HFFc6 (cell line): ENCODE results near the gene PTDSS2. TPM values are rescaled to one million over a fixed set of nuclear protein-coding genes. Genes with fewer than 3 reads are reported as not detected.
"Not testable (repeated sequence)": the region's sequence is repeated elsewhere in the genome, so short reads cannot be mapped to it uniquely, and the experiment has no call there.

Source experiments
- DNase-seq: peaks from one replicate; pipeline ENCODE4 v3.0.0-alpha.2; 2018
- H3K27ac Mint-ChIP-seq: 2 replicates; pipeline ENCODE4 v1.8.0; 2020; ENCODE audit warnings: mild to moderate bottlenecking, mixed read lengths
- H3K27me3 Mint-ChIP-seq: 2 replicates; pipeline ENCODE4 v1.8.0; 2021; ENCODE audit warnings: mild to moderate bottlenecking, moderate library complexity, mixed read lengths; ENCODE audit not compliant: insufficient read depth
- H3K36me3 Mint-ChIP-seq: 2 replicates; pipeline ENCODE4 v1.8.0; 2021; ENCODE audit warnings: low read depth, mixed read lengths
- H3K4me1 Mint-ChIP-seq: 2 replicates; pipeline ENCODE4 v1.8.0; 2020; ENCODE audit warnings: low read depth, mixed read lengths
- H3K4me3 Mint-ChIP-seq: 2 replicates; pipeline ENCODE4 v1.8.0; 2020; ENCODE audit warnings: mild to moderate bottlenecking, moderate library complexity, mixed read lengths
- H3K9me3 Mint-ChIP-seq: 2 replicates; pipeline ENCODE4 v1.8.0; 2020; ENCODE audit warnings: mild to moderate bottlenecking, mixed read lengths
- CTCF ChIP-seq: fragments of 200-600 bp; sonication (generic); IDR thresholded peaks from 2 replicates; pipeline ENCODE4 v1.5.0; 2021; ENCODE audit warnings: antibody characterized with exemption, mild to moderate bottlenecking
- long read RNA-seq: library from polyadenylated mRNA; unstranded; transcript quantifications from one replicate; pipeline ENCODE4 v2.0.0, GENCODE V29; 2019
- total RNA-seq, 6 experiments: library from RNA; stranded (reverse); fragmentation: NEBNext Ultra II Directional; extraction: Animal tissue kit (Norgen Biotek cat#: 25700); gene quantifications; 2 replicates in 1 of 6; 3 replicates in 5 of 6; pipeline ENCODE4 v1.2.3, GENCODE V29; 2021

The PTDSS2 gene
- total RNA-seq: 10 to 100 TPM; 23.3 to 34.5 (median 27.2) TPM
- long read RNA-seq, partial matches to known transcripts: 1 of 7 reads
- long read RNA-seq, other reads (novel, unspliced or antisense): 4 of 7 reads

DNA sequence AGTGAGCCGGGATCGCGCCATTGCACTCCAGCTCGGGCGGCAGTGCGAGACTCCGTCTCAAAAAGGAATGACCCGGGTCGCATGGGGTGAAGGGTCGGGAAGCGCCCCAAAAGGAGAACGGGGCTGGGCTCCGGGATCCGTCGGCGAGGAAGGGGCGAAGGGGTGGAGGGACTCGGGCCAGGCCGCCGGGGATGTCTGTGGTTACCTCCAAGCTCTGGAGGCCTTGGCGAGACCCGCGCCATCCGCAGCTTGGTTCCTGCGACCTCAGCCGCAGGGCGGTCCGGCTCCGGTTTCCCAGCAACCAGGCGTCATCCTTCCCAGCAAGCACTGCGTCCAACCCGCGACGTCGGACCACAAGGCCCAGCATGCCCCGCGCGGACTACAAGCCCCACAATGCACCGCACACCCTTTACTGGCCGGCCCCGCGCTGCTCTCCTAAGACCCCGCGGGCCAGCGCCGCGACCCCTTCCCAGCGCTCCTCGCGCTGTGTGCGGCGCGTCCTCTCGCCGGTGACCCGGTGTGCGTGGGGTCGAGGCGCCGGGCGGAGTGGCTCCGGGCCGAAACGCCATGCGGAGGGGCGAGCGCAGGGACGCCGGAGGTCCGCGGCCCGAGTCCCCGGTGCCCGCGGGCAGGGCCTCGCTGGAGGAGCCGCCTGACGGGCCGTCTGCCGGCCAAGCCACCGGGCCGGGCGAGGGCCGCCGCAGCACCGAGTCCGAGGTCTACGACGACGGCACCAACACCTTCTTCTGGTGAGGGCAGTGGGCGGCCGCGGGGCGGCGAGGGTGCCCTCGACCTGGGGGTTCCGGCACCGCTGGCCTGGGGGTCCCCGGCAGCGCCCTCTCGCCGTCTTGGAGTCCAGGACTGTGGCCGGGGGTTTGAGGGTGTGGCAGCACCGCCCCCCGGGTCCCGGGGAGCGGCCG, at the start of gene PTDSS2:
Gene PTDSS2 (plus strand): TSS at position 391 of the 920 bp plus-strand sequence. CDS start 177 bp downstream, at position 568.
- Mint-ChIP-seq H3K9me3 (no peaks in the 10 kb centered on the region), H3K27ac (peak within 1 kb of the TSS; percentile 81), H3K36me3 (peaks cover 9% of the 10 kb centered on the region; the same call in 1 of the 2 replicates), H3K4me1 (peaks cover 13% of the 10 kb centered on the region), H3K4me3 (peak within 1 kb of the TSS; percentile 90), H3K27me3 (no peaks in the 10 kb centered on the region; the same call in 1 of the 2 replicates)
- TF ChIP-seq CTCF: no peak
- DNase-seq: peak; percentile 93

DNA sequence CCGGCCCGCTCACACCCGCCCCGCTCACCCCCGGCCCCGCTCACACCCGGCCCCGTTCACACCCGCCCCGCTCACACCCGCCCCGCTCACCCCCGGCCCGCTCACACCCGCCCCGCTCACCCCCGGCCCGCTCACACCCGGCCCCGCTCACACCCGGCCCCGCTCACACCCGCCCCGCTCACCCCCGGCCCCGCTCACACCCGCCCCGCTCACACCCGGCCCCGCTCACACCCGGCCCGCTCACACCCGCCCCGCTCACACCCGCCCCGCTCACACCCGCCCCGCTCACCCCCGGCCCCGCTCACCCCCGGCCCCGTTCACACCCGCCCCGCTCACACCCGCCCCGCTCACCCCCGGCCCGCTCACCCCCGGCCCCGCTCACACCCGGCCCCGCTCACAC, 48.9 kb upstream of the PTDSS2 start:
- not testable (repeated sequence) for H3K36me3 Mint-ChIP-seq, DNase-seq, H3K4me1 Mint-ChIP-seq, H3K9me3 Mint-ChIP-seq, H3K27ac Mint-ChIP-seq, H3K4me3 Mint-ChIP-seq, H3K27me3 Mint-ChIP-seq

- no peaks in the 10 kb centered on the region for H3K36me3 Mint-ChIP-seq
- DNase-seq: no peak
- no peak overlapping the region for H3K4me3 Mint-ChIP-seq
- no peaks in the 10 kb centered on the region for H3K4me1 Mint-ChIP-seq
- no peak for TF ChIP-seq CTCF
- peaks cover 5% of the 10 kb centered on the region for H3K27me3 Mint-ChIP-seq
- H3K9me3 Mint-ChIP-seq: peaks cover 4% of the 10 kb centered on the region; the same call in 1 of the 2 replicates
- no peak overlapping the region for H3K27ac Mint-ChIP-seq
Observed at GRCh38 chr11:403021-403760, 46.9 kb upstream of the PTDSS2 start.

DNA sequence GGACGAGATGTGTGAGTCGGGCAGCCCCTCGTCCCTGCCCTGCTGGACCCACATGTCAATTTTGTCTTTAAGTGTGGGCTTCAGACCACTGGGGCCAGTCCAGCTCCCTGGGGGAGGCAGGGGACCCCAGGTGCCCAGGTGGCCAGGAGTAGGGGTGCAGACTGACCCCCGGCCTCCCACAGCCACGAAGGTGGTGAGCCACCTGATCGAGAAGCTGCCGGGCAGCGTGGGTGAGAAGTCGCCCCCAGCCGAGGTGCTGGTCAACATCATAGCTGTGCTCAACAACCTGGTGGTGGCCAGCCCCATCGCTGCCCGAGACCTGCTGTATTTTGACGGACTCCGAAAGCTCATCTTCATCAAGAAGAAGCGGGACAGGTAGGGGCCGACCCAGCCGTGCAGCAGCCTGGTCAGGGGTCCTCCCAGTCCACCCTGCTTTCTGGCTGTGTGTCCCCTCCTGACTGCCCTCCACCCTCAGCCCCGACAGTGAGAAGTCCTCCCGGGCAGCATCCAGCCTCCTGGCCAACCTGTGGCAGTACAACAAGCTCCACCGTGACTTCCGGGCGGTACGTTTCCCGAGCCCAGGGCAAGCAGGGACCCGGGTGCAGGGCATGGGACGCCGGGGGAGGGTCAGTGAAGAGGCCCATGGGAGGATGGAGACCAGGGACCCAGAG, 46.2 kb upstream of the PTDSS2 start:
- Mint-ChIP-seq H3K4me3 (no peak overlapping the region), H3K9me3 (peaks cover under 1% of the 10 kb centered on the region; the same call in 1 of the 2 replicates), H3K36me3 (no peaks in the 10 kb centered on the region), H3K27me3 (peaks cover 3% of the 10 kb centered on the region), H3K4me1 (no peaks in the 10 kb centered on the region), H3K27ac (no peak overlapping the region)
- TF ChIP-seq CTCF: no peak
- no peak for DNase-seq

GRCh38 chr11:404551-405264, 45.4 kb upstream of the PTDSS2 start:
- Mint-ChIP-seq H3K9me3 (no peaks in the 10 kb centered on the region), H3K27ac (no peak overlapping the region), H3K4me3 (no peak overlapping the region), H3K4me1 (no peaks in the 10 kb centered on the region), H3K27me3 (peaks cover under 1% of the 10 kb centered on the region; the same call in 1 of the 2 replicates), H3K36me3 (no peaks in the 10 kb centered on the region)
- DNase-seq: no peak
- TF ChIP-seq CTCF: no peak
